PC-3 (cell line): ENCODE measurements around the gene PHF1.

Experiments used
- EZH2 ChIP-seq: fragments of 300-600 bp; sonication (generic); IDR thresholded peaks from one replicate; pipeline ENCODE4 v1.6.1; 2017; ENCODE audit warnings: antibody characterized with exemption, mild to moderate bottlenecking, low read length; ENCODE audit not compliant: unreplicated experiment
- EZH2phosphoT487 ChIP-seq: fragments of 300-600 bp; sonication (generic); IDR thresholded peaks from 2 replicates; pipeline ENCODE4 v1.6.1; 2018; ENCODE audit warnings: mild to moderate bottlenecking, antibody characterized with exemption, low read length, borderline replicate concordance
- TF ChIP-seq, protein P1 (sequence below): fragments of 300-600 bp; sonication (generic); conservative IDR thresholded peaks from 2 replicates; pipeline ENCODE4 v1.5.1; 2017; ENCODE audit warnings: antibody characterized with exemption, low read depth, mild to moderate bottlenecking, low read length

GRCh38 chr6:33375143-33375671 lies 35.6 kb upstream of the PHF1 start:
- TF ChIP-seq, protein P1, sequence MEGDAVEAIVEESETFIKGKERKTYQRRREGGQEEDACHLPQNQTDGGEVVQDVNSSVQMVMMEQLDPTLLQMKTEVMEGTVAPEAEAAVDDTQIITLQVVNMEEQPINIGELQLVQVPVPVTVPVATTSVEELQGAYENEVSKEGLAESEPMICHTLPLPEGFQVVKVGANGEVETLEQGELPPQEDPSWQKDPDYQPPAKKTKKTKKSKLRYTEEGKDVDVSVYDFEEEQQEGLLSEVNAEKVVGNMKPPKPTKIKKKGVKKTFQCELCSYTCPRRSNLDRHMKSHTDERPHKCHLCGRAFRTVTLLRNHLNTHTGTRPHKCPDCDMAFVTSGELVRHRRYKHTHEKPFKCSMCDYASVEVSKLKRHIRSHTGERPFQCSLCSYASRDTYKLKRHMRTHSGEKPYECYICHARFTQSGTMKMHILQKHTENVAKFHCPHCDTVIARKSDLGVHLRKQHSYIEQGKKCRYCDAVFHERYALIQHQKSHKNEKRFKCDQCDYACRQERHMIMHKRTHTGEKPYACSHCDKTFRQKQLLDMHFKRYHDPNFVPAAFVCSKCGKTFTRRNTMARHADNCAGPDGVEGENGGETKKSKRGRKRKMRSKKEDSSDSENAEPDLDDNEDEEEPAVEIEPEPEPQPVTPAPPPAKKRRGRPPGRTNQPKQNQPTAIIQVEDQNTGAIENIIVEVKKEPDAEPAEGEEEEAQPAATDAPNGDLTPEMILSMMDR: no peak
- TF ChIP-seq EZH2 (no peak), EZH2phosphoT487 (no peak)
